Trophoblast cell (in vitro differentiated cells and primary cell): ENCODE measurements around the gene CRB3.

Experiments used
- DNase-seq, 2 donors: peaks; one replicate each; pipeline ENCODE4 v3.0.0-alpha.2; 2016
- H2AFZ ChIP-seq: 2 replicates; pipeline ENCODE4 v1.6.1; 2013; ENCODE audit warnings: low read length, moderate library complexity, mild to moderate bottlenecking; ENCODE audit not compliant: insufficient read depth, poor library complexity
- H2AK5ac ChIP-seq: 2 replicates; pipeline ENCODE4 v1.6.1; 2013; ENCODE audit warnings: mild to moderate bottlenecking, low read length
- H2BK120ac ChIP-seq: 2 replicates; pipeline ENCODE4 v1.6.1; 2013; ENCODE audit warnings: low read length, mild to moderate bottlenecking, moderate library complexity; ENCODE audit not compliant: insufficient read depth, poor library complexity
- H2BK12ac ChIP-seq: 2 replicates; pipeline ENCODE4 v1.6.1; 2013; ENCODE audit warnings: mild to moderate bottlenecking, low read length, moderate library complexity
- H2BK5ac ChIP-seq: 2 replicates; pipeline ENCODE4 v1.6.1; 2013; ENCODE audit warnings: low read length, low read depth, moderate library complexity, mild to moderate bottlenecking; ENCODE audit not compliant: poor library complexity
- H3K14ac ChIP-seq: 2 replicates; pipeline ENCODE4 v1.6.1; 2013; ENCODE audit warnings: mild to moderate bottlenecking, low read length
- H3K18ac ChIP-seq: 2 replicates; pipeline ENCODE4 v1.6.1; 2013; ENCODE audit warnings: mild to moderate bottlenecking, low read length
- H3K23ac ChIP-seq: 2 replicates; pipeline ENCODE4 v1.6.1; 2013; ENCODE audit warnings: low read length
- H3K27ac ChIP-seq: 2 replicates; pipeline ENCODE4 v1.5.1; 2013; ENCODE audit warnings: low read depth, mild to moderate bottlenecking, inconsistent platforms, low read length, moderate library complexity
- H3K27me3 ChIP-seq: 2 replicates; pipeline ENCODE4 v1.6.1; 2013; ENCODE audit warnings: inconsistent platforms, mild to moderate bottlenecking, low read length, moderate library complexity; ENCODE audit not compliant: insufficient read depth
- H3K36me3 ChIP-seq, 2 experiments: 1 replicate in 1 of 2; 2 replicates in 1 of 2; pipeline ENCODE4 v1.6.1; 2013; ENCODE audit warnings: low read length in 2 of 2, mild to moderate bottlenecking in 2 of 2, moderate library complexity in 1 of 2; ENCODE audit not compliant: insufficient read depth in 2 of 2, control insufficient read depth in 1 of 2
- H3K4ac ChIP-seq: 2 replicates; pipeline ENCODE4 v1.6.1; 2013; ENCODE audit warnings: low read depth, mild to moderate bottlenecking, low read length, moderate library complexity
- H3K4me1 ChIP-seq, 2 experiments: 1 replicate in 1 of 2; 2 replicates in 1 of 2; pipeline ENCODE4 v1.6.1; 2013; ENCODE audit warnings: low read length in 2 of 2, mild to moderate bottlenecking in 2 of 2, moderate library complexity in 1 of 2; ENCODE audit not compliant: insufficient read depth in 2 of 2, control insufficient read depth in 1 of 2
- H3K4me2 ChIP-seq: 2 replicates; pipeline ENCODE4 v1.6.1; 2013; ENCODE audit warnings: inconsistent platforms, mild to moderate bottlenecking, low read length, moderate library complexity
- H3K4me3 ChIP-seq: 2 replicates; pipeline ENCODE4 v1.5.1; 2013; ENCODE audit warnings: mild to moderate bottlenecking, low read depth, low read length, inconsistent platforms
- H3K79me1 ChIP-seq: one replicate; pipeline ENCODE4 v1.6.1; 2013; ENCODE audit warnings: low read length
- H3K79me2 ChIP-seq: 2 replicates; pipeline ENCODE4 v1.6.1; 2013; ENCODE audit warnings: low read length, mild to moderate bottlenecking; ENCODE audit not compliant: control insufficient read depth, insufficient read depth, poor library complexity
- H3K9ac ChIP-seq: 2 replicates; pipeline ENCODE4 v1.6.1; 2013; ENCODE audit warnings: mild to moderate bottlenecking, low read length
- H3K9me3 ChIP-seq: 2 replicates; pipeline ENCODE4 v1.6.1; 2013; ENCODE audit warnings: low read depth, mild to moderate bottlenecking, control low read depth, inconsistent platforms, low read length; ENCODE audit not compliant: insufficient read depth
- H4K12ac ChIP-seq: 2 replicates; pipeline ENCODE4 v1.6.1; 2013; ENCODE audit warnings: low read depth, mild to moderate bottlenecking, low read length, moderate library complexity
- H4K8ac ChIP-seq: 2 replicates; pipeline ENCODE4 v1.6.1; 2013; ENCODE audit warnings: low read depth, mild to moderate bottlenecking, low read length, moderate library complexity
- H4K91ac ChIP-seq: one replicate; pipeline ENCODE4 v1.6.1; 2013; ENCODE audit warnings: low read depth, mild to moderate bottlenecking, low read length, moderate library complexity
- WGBS: extraction: QIAGEN DNeasy Blood & Tissue Kit; methylation state at CpG from one replicate; pipeline ENCODE4 v1.1.7; 2013; ENCODE audit warnings: missing lambda C conversion rate; ENCODE audit not compliant: insufficient read length, insufficient coverage; ENCODE audit errors: extremely low coverage; 5-methylcytosine and 5-hydroxymethylcytosine counted together

CRB3 gene

GRCh38 chr19:6417713-6418561 lies 46.1 kb upstream of the CRB3 start:
- Histone ChIP-seq H3K4me1 (peaks cover under 1 to 1% of the 10 kb centered on the region in 2 experiments), H2AFZ (no peak overlapping the region), H4K91ac (no peak overlapping the region), H2BK5ac (no peak overlapping the region), H4K8ac (no peak overlapping the region), H3K27me3 (no peaks in the 10 kb centered on the region), H3K27ac (no peak overlapping the region), H3K79me1 (no peaks in the 10 kb centered on the region), H2BK12ac (no peak overlapping the region), H2AK5ac (no peak overlapping the region), H3K79me2 (peaks cover 24% of the 10 kb centered on the region), H2BK120ac (no peak overlapping the region), H3K4me3 (no peak overlapping the region), H3K23ac (no peak overlapping the region), H3K4ac (no peak overlapping the region), H3K4me2 (no peak overlapping the region), H4K12ac (no peak overlapping the region), H3K18ac (no peak overlapping the region), H3K9ac (no peak overlapping the region), H3K36me3 (peaks cover 87 to 89% of the 10 kb centered on the region in 2 experiments), H3K9me3 (peaks cover 5% of the 10 kb centered on the region), H3K14ac (no peak overlapping the region)
- no peak for DNase-seq
- WGBS, result no CpG with 5 or more reads among the region's 33 CpGs

GRCh38 chr19:6418562-6418932 lies 45.5 kb upstream of the CRB3 start:
- Histone ChIP-seq H2AK5ac (no peak overlapping the region), H3K9ac (no peak overlapping the region), H4K8ac (no peak overlapping the region), H4K12ac (no peak overlapping the region), H3K79me2 (peaks cover 30% of the 10 kb centered on the region), H3K27ac (no peak overlapping the region), H2BK120ac (no peak overlapping the region), H3K4ac (no peak overlapping the region), H3K36me3 (peaks cover 87 to 88% of the 10 kb centered on the region in 2 experiments), H2BK5ac (no peak overlapping the region), H3K9me3 (peaks cover 5% of the 10 kb centered on the region), H3K23ac (no peak overlapping the region), H2AFZ (no peak overlapping the region), H3K4me2 (no peak overlapping the region), H3K27me3 (no peaks in the 10 kb centered on the region), H2BK12ac (no peak overlapping the region), H3K14ac (no peak overlapping the region), H3K79me1 (no peaks in the 10 kb centered on the region), H3K4me3 (no peak overlapping the region), H3K4me1 (peaks cover 6% of the 10 kb centered on the region in 2 experiments), H3K18ac (no peak overlapping the region), H4K91ac (no peak overlapping the region)
- WGBS, result no CpG with 5 or more reads among the region's 19 CpGs
- DNase-seq, result no peak

GRCh38 chr19:6421075-6422014 lies 42.7 kb upstream of the CRB3 start:
- no peak overlapping the region for H2BK5ac ChIP-seq
- peaks cover 10% of the 10 kb centered on the region for H3K9me3 ChIP-seq
- no peak overlapping the region for H3K14ac ChIP-seq
- H3K4me2 ChIP-seq, result no peak overlapping the region
- H4K8ac ChIP-seq, result no peak overlapping the region
- H3K79me1 ChIP-seq, result peaks cover 8% of the 10 kb centered on the region
- no peak overlapping the region for H3K18ac ChIP-seq
- H3K27me3 ChIP-seq, result no peaks in the 10 kb centered on the region
- DNase-seq, result no peak
- peaks cover 62 to 65% of the 10 kb centered on the region in 2 experiments for H3K36me3 ChIP-seq
- no peak overlapping the region for H2BK120ac ChIP-seq
- no peak overlapping the region for H3K23ac ChIP-seq
- H3K4me3 ChIP-seq, result no peak overlapping the region
- H2BK12ac ChIP-seq, result no peak overlapping the region
- no CpG with 5 or more reads among the region's 20 CpGs for WGBS
- H3K4me1 ChIP-seq, result peaks cover 6 to 10% of the 10 kb centered on the region in 2 experiments
- H4K91ac ChIP-seq, result no peak overlapping the region
- no peak overlapping the region for H4K12ac ChIP-seq
- H2AK5ac ChIP-seq, result no peak overlapping the region
- peaks cover 35% of the 10 kb centered on the region for H3K79me2 ChIP-seq
- no peak overlapping the region for H3K27ac ChIP-seq
- peak overlapping the region; percentile 97 for H3K4ac ChIP-seq
- no peak overlapping the region for H3K9ac ChIP-seq
- no peak overlapping the region for H2AFZ ChIP-seq

- Histone ChIP-seq H3K27me3 (no peaks in the 10 kb centered on the region), H2AK5ac (peak overlapping the region; percentile 80), H4K12ac (peak overlapping the region; percentile 31), H3K36me3 (peaks cover 39 to 42% of the 10 kb centered on the region in 2 experiments), H3K4me1 (peaks cover 6 to 10% of the 10 kb centered on the region in 2 experiments), H3K14ac (peak overlapping the region; percentile 59), H3K23ac (no peak overlapping the region), H3K9me3 (peaks cover 10% of the 10 kb centered on the region), H3K18ac (peak overlapping the region; percentile 40), H3K79me2 (peaks cover 35% of the 10 kb centered on the region), H3K9ac (peak overlapping the region; percentile 82), H2BK12ac (no peak overlapping the region), H3K4ac (peak overlapping the region; percentile 97), H2AFZ (peak overlapping the region; percentile 30), H3K4me3 (peak overlapping the region; percentile 88), H2BK120ac (peak overlapping the region; percentile 53), H4K91ac (peak overlapping the region; percentile 83), H4K8ac (peak overlapping the region; percentile 59), H3K4me2 (peak overlapping the region; percentile 97), H3K27ac (peak overlapping the region; percentile 66), H3K79me1 (peaks cover 8% of the 10 kb centered on the region), H2BK5ac (peak overlapping the region; percentile 80)
- peak; percentile 56 to 65 for DNase-seq
- WGBS, result no CpG with 5 or more reads among the region's 20 CpGs
Measured at GRCh38 chr19:6423499-6424194, 40.4 kb upstream of the CRB3 start.
